GM10266 (cell line): ENCODE data around the gene PPIB.
A peak's percentile ranks its signal among the peaks of the same experiment; 100 is the strongest.

Experiments
- DNase-seq: peaks from one replicate; pipeline ENCODE4 v3.0.0; 2012; ENCODE audit errors: extremely low spot score
- CTCF ChIP-seq: IDR thresholded peaks from 2 replicates; pipeline ENCODE4 v1.5.1; 2012; ENCODE audit warnings: mild to moderate bottlenecking, low read depth; ENCODE audit not compliant: control insufficient read depth, insufficient read depth; ENCODE audit errors: missing control alignments

Gene PPIB

GRCh38 chr15:64162869-64163658, at the start of gene PPIB:
Gene PPIB, minus strand, starts transcription at chr15:64163022. Its CDS starts 36 bp downstream, at chr15:64162986.
- peak; percentile 97 for DNase-seq
- peak; percentile 73 for TF ChIP-seq CTCF

- no peak for DNase-seq
- no peak for TF ChIP-seq CTCF
Measured at GRCh38 chr15:64211696-64212095, 48.9 kb upstream of the PPIB start.

GRCh38 chr15:64210371-64210770, 47.5 kb upstream of the PPIB start:
- DNase-seq = no peak
- TF ChIP-seq CTCF = no peak

- TF ChIP-seq CTCF = peak; percentile 38
Measured at GRCh38 chr15:64209680-64210334, 47.0 kb upstream of the PPIB start.

GRCh38 chr15:64205202-64205601, 42.4 kb upstream of the PPIB start:
- TF ChIP-seq CTCF = no peak
- DNase-seq = no peak

More at GRCh38 chr15:64209680-64210334, 47.0 kb upstream of the PPIB start:
- DNase-seq = peak; percentile 32

GRCh38 chr15:64197425-64197824, 34.6 kb upstream of the PPIB start:
- no peak for TF ChIP-seq CTCF
- no peak for DNase-seq

GRCh38 chr15:64193971-64194370, 31.1 kb upstream of the PPIB start:
- TF ChIP-seq CTCF = no peak
- DNase-seq = no peak
